ENCODE results near the gene TRAF3IP3. TPM values are rescaled to one million over a fixed set of nuclear protein-coding genes. Genes with fewer than 3 reads are reported as not detected.

The TRAF3IP3 gene, protein sequence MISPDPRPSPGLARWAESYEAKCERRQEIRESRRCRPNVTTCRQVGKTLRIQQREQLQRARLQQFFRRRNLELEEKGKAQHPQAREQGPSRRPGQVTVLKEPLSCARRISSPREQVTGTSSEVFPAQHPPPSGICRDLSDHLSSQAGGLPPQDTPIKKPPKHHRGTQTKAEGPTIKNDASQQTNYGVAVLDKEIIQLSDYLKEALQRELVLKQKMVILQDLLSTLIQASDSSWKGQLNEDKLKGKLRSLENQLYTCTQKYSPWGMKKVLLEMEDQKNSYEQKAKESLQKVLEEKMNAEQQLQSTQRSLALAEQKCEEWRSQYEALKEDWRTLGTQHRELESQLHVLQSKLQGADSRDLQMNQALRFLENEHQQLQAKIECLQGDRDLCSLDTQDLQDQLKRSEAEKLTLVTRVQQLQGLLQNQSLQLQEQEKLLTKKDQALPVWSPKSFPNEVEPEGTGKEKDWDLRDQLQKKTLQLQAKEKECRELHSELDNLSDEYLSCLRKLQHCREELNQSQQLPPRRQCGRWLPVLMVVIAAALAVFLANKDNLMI
- total RNA-seq, result 257 and 262 TPM in 2 replicates
- total RNA-seq (2013), result 375 TPM
- polyA plus RNA-seq, result 344 and 422 TPM in 2 replicates
- polyA minus RNA-seq, result 153 and 159 TPM in 2 replicates

DNA sequence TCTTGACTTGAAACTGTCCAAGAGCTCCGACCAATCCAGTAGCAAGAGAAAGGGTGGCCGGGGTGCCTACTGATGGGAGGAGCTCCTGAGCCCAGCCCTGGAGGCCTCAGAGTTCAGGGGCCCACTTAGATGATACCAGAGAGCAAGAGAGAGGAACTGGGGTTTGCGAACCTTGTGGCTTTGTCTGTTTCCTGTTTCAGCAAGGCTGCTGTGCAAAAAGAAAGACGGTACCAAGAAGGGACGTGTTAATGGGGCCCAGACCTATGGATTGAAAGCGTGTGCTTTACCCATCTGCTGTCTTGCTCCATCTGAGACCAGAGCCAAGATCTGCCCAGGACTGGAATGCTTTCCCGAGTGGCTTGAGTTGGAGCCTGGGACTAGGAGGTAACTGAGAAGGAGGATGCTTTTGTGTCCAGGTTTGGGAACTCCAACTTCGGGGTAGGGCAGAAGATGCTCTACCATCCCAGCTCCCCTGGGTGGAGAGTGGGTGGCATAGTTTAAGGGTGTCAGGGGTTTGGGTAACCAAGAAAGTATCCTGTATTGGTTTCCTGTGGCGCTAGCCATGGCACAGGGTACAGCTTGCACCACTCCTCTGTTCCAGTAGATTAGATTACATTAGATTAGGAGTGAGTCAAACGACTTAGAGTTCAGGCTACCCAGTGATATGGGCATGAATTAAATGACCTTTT is at the start of gene TRAF3IP3:
Gene TRAF3IP3 (plus strand): TSS at position 128 of the 689 bp plus-strand sequence. CDS start 3,987 bp downstream, outside the sequence.
- ATAC-seq (ENCODE audit: low read depth) (peak; percentile 96), DNase-seq (peak; percentile 85)
- Mint-ChIP-seq H3K27me3 (no peaks in the 10 kb centered on the region), H3K27ac (peak within 1 kb of the TSS; percentile 95), H3K4me3 (peak within 1 kb of the TSS; percentile 92), H3K9me3 (ENCODE audit: insufficient read depth) (no peaks in the 10 kb centered on the region), H3K4me1 (peaks cover 70% of the 10 kb centered on the region)
- Histone ChIP-seq H3K79me2 (ENCODE audit: control insufficient read depth, insufficient read depth, low read length) (peaks cover 58% of the 10 kb centered on the region), H3K4me2 (replicated peaks; ENCODE audit: low read depth, low read length, poor library complexity, severe bottlenecking) (peak within 1 kb of the TSS; percentile 72), H3K4me3 (ENCODE audit: control extremely low read depth in 1 of 5, extremely low read depth in 1 of 5, insufficient read depth in 1 of 5, low read depth in 2 of 5, low read length in 4 of 5) (peak within 1 kb of the TSS; percentile 59 to 80 (median 69)), H3K27ac (ENCODE audit: low read length in 2 of 2) (peak within 1 kb of the TSS; percentile 67 to 86), H4K20me1 (ENCODE audit: control insufficient read depth, insufficient read depth, low read length, poor library complexity, severe bottlenecking) (peaks cover 31% of the 10 kb centered on the region), H3K9me3 (ENCODE audit: control extremely low read depth in 1 of 3, control insufficient read depth in 2 of 3, insufficient read depth in 1 of 3, low read length in 2 of 3) (no peaks in the 10 kb centered on the region), H2AFZ (ENCODE audit: insufficient read depth, low read depth, low read length, poor library complexity, severe bottlenecking) (peak within 1 kb of the TSS; percentile 68), H3K36me3 (replicated peaks in 1 of 2; ENCODE audit: control extremely low read depth in 1 of 2, control insufficient read depth in 1 of 2, extremely low read depth in 1 of 2, insufficient read depth in 2 of 2, low read length in 1 of 2) (peaks cover 2 to 32% of the 10 kb centered on the region in 2 experiments), H3K9ac (ENCODE audit: low read length) (peak within 1 kb of the TSS; percentile 84), H3K27me3 (replicated peaks in 1 of 4; ENCODE audit: control extremely low read depth in 1 of 4, control insufficient read depth in 3 of 4, insufficient read depth in 4 of 4, low read length in 3 of 4) (no peaks in the 10 kb centered on the region), H3K4me1 (ENCODE audit: control insufficient read depth in 2 of 2, insufficient read depth in 2 of 2, low read length in 2 of 2) (peaks cover 62 to 82% of the 10 kb centered on the region in 2 donors)
- TF ChIP-seq CTCF (IDR thresholded peaks at IDR 0.05), result no peak
- TF ChIP-seq EZH2 (IDR thresholded peaks at IDR 0.05; ENCODE audit: borderline replicate concordance, insufficient read depth, low read depth, low read length, poor library complexity, severe bottlenecking), result no peak
- 0% methylated on average over 8 of the region's 10 CpGs for WGBS (ENCODE audit: insufficient coverage)
- POLR2A ChIA-PET, result interaction anchor here (0.9 to 4.0 kb wide), 6 partner anchors 12 to 1675 kb away, joined by 3 to 40 read pairs (median 6); partner anchors contain the start of genes C1orf74, IRF6 and UTP25
- CTCF ChIA-PET, result interaction anchor here (0.7 to 3.5 kb wide), 11 partner anchors 8 to 186 kb away, joined by 3 to 15 read pairs (median 5); partner anchors contain the start of genes C1orf74 and UTP25
- intact Hi-C loops (cut with micrococcal nuclease), result loop anchor here (1.0 to 10.0 kb wide), 5 partner anchors 9 to 81 kb away; partner anchors contain the start of genes C1orf74 and G0S2
